Sciatic nerve (tissue), 2 donors: Measurements from ENCODE around the gene MEIOB. TPM values are rescaled to one million over a fixed set of nuclear protein-coding genes. Genes with fewer than 3 reads are reported as not detected.
"Not testable (repeated sequence)": the region's sequence is repeated elsewhere in the genome, so short reads cannot be mapped to it uniquely, and the experiment has no call there.

Source experiments
- ATAC-seq: fragments of 200-7000 bp; cut with Tn5 transposase; one replicate; pipeline ENCODE4 v1.9.1; 2020; ENCODE audit warnings: mild to moderate bottlenecking, moderate library complexity
- DNase-seq: peaks from one replicate; pipeline ENCODE4 v3.0.0-alpha.2; 2020; ENCODE audit warnings: low spot score
- intact Hi-C: fragments of 100-400 bp; cut with DNase I; formaldehyde crosslinking; loops from one replicate; pipeline ENCODE4 v1.14.2; 2022
- total RNA-seq: library from RNA; stranded (reverse); fragmentation: NEBNext Ultra II Directional; extraction: Animal tissue kit (Norgen Biotek cat#: 25700); gene quantifications from one replicate; pipeline ENCODE4 v1.2.1, GENCODE V29; 2021
- donor health status: DM: no; HTN: no; CAD: no.
- donor health status: DM: no; HTN: no; CAD: no.

The MEIOB gene
- total RNA-seq, 1 donor from 2014 or later = not detected

- no peak for ATAC-seq
Observed at GRCh38 chr16:1884155-1884760, 12.3 kb upstream of the MEIOB start.

GRCh38 chr16:1881172-1881571 lies 9.2 kb upstream of the MEIOB start:
- intact Hi-C loops, ATAC-seq: not testable (repeated sequence)
- peak; percentile 12 for DNase-seq

More at GRCh38 chr16:1884155-1884760, 12.3 kb upstream of the MEIOB start:
- no peak for DNase-seq
- intact Hi-C loops = no loop called here

DNA sequence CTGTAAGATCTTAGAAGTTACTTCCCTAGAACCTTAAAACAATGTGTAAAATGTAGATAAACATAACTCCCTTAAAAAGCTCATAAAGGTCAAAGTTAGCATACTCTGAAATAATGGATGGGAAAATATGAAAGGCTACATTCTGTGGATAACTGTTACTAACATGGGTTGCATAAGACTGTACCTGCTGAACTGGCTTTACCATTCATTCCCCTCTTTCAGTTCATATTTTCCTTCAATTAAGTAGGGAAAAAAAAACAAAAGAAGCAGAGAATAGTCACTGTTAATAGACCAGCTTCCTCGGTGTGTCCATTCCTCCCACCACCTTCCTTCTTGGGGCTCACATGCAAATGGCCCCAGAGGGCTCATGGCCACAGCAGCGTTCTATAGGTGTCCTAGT lies 7.5 kb upstream of the MEIOB start:
- no peak for DNase-seq
- no peak for ATAC-seq
- intact Hi-C loops = no loop called here

DNA sequence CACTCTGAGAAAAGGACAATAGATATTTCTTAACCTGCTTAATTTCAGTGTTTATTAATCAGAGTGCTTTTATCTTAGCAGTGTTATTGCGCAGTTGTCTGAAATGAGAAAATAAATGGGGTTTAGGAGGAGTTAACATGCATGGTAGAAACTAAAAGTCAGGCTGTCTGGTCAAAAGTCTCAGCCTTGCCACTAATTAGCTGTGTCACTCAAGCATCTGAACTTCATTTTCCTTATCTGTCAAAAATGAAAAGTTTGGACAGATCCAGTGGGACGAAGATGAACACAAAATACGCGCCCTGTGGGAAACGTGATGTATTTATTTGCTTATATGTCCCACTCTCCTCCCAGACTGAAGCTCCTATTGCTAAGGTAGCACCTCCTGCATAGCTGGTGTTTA lies 6.3 kb upstream of the MEIOB start:
- DNase-seq (no peak), ATAC-seq (no peak)
- intact Hi-C loops = no loop called here

DNA sequence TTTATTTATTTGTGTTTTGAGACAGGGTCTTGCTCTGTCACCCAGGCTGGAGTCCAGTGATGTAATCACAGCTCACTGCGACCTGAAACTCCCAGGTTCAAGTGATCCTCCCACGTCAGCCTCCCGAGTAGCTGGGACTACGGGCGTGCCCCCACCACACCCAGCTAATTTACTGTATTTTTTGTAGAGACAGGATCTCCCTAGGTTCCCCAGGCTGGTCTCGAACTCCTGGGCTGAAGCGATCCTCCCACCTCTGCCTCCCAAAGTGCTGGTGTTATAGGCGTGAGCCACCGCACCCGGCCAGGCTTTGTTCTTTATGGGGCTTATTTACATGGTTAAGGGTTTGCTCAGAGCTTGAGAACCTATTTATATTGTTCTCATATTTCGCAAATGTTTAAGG lies 5.8 kb upstream of the MEIOB start:
- no peak for DNase-seq
- intact Hi-C loops = no loop called here
- ATAC-seq = no peak

DNA sequence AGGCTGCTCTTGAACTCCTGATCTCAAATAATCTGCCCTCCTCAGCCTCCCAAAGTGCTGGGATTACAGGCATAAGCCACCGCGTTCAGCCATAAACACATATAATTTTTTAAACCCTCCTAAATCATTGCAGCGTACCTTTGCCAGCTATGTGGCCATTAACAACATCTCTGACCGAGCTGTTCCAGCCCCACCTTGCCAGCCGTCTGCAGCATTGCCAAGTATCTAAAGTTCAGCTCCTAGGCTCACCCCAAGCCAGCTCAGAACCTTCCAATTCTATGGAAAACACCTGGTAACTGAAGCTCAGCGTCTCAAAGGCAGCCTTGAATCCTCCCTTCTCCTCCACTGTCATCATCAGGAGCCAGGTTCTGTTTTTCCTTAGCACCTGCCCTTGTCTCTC lies 5.1 kb upstream of the MEIOB start:
- DNase-seq (peak; percentile 7), ATAC-seq (no peak)
- intact Hi-C loops = no loop called here

GRCh38 chr16:1876468-1876867 lies 4.5 kb upstream of the MEIOB start:
- intact Hi-C loops = no loop called here
- DNase-seq (no peak), ATAC-seq (no peak)

- intact Hi-C loops, DNase-seq, ATAC-seq: not testable (repeated sequence)
Observed at GRCh38 chr16:1876066-1876465, 4.1 kb upstream of the MEIOB start.

DNA sequence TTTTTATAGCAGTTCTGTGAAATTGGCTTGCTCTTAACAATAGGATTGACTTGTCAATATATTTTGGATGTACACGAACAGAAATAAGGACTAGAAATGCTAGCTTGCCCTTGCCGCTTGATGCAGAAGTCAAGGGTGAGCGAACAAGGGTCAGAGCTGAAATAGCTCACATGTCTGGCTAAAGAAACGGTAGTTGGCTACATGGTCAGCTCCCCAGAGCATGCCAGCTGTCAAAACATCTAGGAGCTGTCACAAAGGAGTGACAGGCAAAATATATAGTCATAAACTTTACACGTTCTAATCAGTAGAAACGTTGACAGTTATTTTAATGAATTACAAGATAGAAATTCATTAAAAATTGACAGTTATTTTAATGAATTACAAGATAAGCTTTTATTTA lies 2.9 kb upstream of the MEIOB start:
- no peak for ATAC-seq
- DNase-seq = no peak
- intact Hi-C loops = no loop called here

- ATAC-seq (no peak), DNase-seq (no peak)
- intact Hi-C loops = no loop called here
Observed at GRCh38 chr16:1870365-1871082, 1.4 kb downstream of the MEIOB start.

DNA sequence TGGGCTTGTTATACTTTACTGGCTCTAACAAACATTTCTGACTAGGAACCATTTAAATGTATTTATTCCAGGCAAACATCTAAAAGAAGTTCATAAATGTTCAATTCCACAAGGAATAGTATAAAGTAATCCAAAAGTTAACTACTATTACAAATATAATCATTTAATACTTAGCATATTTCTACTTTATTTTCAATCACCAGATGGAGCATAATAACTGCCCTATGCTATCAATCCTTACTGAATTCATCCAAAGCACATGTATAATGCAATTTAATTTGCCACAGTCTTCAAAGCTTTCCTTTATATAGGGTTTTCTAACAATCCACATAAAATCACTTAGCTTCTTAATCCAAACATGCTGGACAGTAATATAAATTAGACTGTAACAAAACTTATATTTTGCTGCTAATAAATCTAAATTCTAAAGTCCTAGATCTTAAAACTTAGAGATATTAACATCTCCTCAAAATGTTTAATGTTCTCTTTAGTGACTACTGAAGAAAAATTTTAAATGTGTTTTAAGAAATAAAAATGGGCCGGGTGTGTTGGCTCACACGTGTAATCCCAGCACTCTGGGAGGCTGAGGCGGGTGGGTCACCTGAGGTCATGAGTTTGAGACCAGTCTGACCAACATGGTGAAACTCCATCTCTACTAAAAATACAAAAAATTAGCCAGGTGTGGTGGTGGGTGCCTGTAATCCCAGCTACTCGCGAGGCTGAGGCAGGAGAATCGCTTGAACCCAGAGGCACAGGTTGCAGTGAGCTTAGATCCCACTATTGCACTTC lies 5.9 kb downstream of the MEIOB start:
- intact Hi-C loops = no loop called here
- ATAC-seq = no peak

GRCh38 chr16:1863681-1864460 lies 8.1 kb downstream of the MEIOB start:
- intact Hi-C loops = loop anchor here (5.0 kb wide), 1 partner anchor 63 kb away; no protein-coding TSS in a partner anchor
- DNase-seq (no peak), ATAC-seq (no peak)

More for the DNA sequence above, 5.9 kb downstream of the MEIOB start:
- DNase-seq = no peak

- no peak for DNase-seq
- no peak for ATAC-seq
- intact Hi-C loops = loop anchor here (5.0 kb wide), 1 partner anchor 65 kb away; no protein-coding TSS in a partner anchor
Observed at GRCh38 chr16:1862394-1862793, 9.6 kb downstream of the MEIOB start.

- DNase-seq = no peak
- intact Hi-C loops = loop anchor here (5.0 kb wide), 1 partner anchor 66 kb away; no protein-coding TSS in a partner anchor
- ATAC-seq = no peak
Observed at GRCh38 chr16:1861730-1862129, 10.2 kb downstream of the MEIOB start.

DNA sequence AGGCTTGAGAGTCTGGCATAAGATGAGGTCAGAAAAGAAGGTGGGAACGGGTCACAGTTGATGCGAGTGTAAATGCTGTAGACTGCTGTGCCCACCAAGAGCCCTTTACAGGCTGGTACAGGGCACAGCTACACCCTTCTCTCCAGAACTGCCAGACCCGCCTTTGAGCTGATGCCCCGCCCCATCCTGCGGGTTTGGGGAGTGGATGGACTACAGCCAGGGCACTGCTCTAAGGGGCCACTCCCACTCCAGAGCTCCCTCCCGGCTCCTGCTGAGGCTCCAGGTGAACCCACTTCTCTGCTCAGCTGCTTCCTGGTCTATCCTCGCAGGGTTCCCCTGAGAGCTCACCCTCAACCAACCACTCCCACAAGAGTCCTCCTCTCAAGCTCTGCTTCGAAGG lies 12.3 kb downstream of the MEIOB start:
- ATAC-seq = no peak
- no peak for DNase-seq
- intact Hi-C loops = loop anchor here (5.0 kb wide), 1 partner anchor 68 kb away; no protein-coding TSS in a partner anchor

GRCh38 chr16:1858189-1858865 lies 13.6 kb downstream of the MEIOB start:
- intact Hi-C loops = no loop called here
- DNase-seq (no peak), ATAC-seq (no peak)

GRCh38 chr16:1857433-1858097 lies 14.4 kb downstream of the MEIOB start:
- intact Hi-C loops = no loop called here
- DNase-seq (no peak), ATAC-seq (no peak)

DNA sequence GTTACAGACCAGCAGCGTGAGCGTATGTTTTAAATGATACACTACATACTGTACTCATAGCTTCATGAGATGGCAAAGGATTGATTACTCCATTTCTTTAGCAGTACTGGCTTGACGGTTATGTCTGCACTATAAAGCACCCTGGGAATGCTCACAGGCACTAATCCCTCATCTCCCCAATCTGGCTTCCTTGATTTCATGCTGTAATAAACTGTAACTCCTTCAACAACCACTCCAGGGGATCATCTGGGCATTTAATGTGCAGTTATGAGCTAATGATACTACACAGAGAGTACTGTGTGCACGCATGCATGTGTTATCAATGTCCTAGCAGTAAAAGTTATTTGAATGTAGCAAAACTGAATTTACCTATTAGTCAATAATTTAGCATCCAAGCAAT lies 20.2 kb downstream of the MEIOB start:
- DNase-seq (no peak), ATAC-seq (no peak)
- intact Hi-C loops = loop anchor here (5.0 kb wide), 1 partner anchor 694 kb away; no protein-coding TSS in a partner anchor
